Stimulated activated CD8-positive, alpha-beta memory T cell treated with anti-CD3 and anti-CD28 coated beads, Interleukin-15, amount 100 ng/mL, for 1 hour (primary cell): ENCODE measurements around the gene TUSC2.

Experiments used
- DNase-seq: peaks from one replicate; pipeline ENCODE4 v3.0.0-alpha.2; 2020; ENCODE audit warnings: low read depth

The TUSC2 gene, protein sequence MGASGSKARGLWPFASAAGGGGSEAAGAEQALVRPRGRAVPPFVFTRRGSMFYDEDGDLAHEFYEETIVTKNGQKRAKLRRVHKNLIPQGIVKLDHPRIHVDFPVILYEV

DNA sequence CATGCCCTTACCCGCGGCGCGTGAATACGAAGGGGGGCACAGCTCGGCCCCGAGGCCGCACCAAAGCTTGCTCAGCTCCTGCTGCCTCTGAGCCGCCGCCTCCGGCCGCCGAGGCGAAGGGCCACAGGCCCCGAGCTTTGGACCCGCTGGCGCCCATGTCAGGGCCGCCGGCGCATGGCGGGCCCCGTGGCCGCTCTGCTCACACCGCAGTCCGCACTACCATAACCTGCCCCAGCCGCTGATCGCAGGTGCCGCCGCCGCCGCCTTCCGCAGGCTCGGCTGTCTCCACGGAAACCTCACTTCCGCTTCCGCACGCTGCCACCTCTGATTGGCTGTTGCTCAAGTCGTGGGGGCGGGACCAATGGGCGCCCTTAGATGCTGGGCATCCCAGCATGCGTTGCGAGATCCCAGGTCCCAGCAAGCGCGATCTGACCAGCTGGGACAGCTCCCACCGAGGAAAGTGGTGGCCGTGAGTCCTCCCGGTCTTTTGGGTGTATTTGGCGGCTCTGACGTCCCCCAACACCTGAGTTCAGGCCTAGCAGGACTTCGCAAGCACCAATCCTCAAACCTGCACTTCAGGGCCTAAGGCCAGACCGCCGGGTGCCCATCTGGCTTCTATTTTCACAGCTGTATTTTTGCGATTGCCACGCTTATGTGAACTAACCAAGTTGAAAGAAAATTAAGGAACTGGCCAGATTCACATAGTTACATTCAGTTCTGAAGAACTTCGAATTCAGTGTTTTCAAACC, at the start of gene TUSC2:
TUSC2 (minus strand) TSS at position 281 of the 749 bp plus-strand sequence; CDS start at position 157, 124 bp downstream.
- DNase-seq = peak; percentile 91

DNA sequence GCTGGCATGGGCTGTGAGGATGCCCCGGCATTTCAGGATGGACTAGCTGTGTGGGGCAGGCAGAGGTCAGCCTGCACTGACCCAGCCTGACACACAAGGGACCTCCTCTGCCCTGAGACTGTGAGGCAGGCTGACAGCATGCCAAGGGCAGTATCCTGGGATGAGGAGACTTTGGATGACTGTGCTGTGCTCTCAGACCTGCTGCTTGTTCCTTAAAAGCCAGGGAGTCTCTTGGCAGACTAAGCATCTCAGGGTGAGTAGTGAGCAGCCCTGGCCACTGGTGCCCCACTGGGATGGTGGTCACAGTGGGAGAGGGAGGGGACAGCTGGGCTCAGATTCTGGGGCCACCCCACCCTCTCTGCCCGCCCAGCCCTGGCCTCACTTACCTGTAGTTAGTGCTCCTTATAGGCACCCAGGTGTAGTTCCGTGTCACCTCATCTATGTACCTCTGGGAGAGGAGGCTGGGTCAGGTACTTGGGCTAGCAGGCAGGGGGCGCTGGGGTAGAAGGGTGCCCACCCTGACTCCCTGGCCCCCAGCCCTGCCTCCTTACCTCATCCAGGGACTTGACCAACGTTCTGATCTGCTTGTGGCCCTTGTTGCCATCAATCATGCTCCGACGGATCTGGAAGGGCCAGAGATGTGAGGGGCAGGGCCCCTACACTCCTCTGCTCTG, 47.4 kb upstream of the TUSC2 start:
- no peak for DNase-seq

DNA sequence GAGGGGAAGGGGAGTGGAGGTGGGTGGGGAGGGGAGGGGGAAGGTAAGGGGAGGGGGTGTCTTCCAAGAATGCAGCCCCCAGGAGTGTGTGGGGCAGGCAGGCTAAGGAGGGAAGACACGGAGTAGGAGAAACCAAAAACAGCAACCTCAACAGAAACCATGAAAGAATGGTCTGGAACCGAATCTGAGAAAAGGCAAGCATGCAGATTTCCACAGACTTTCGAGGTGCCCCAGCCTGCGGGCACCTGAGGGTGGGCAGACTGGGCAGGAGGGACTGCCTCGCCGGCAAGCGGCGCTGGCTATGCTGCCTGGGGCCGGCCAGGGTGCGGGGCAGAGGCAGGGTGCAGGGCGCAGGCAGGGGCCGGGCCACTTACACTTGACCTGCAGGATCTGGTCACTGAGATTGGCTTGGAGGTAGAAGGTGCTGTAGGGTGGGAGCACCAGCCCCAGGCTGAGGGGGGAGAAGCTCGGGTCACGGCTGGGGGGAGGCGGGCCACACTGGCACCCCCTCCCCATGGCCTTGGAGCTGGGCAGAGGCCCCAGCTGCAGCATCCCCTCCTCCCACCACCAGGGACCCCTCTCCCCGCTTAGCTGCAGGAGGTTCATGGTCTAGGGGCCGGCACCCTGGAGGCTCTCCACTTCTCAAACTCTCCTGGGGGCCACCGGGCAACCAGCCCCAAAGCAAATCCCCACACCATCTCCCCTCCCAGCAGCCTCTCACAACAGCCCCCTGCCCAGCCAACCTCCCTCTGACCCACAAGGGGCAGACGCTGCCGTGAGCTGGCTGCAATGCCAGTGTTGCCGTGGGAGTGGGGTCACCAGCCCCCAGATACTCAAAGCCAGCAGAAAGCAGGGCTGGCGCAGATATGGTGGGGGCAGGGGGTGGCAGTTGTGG, 46.6 kb upstream of the TUSC2 start:
- no peak for DNase-seq

DNA sequence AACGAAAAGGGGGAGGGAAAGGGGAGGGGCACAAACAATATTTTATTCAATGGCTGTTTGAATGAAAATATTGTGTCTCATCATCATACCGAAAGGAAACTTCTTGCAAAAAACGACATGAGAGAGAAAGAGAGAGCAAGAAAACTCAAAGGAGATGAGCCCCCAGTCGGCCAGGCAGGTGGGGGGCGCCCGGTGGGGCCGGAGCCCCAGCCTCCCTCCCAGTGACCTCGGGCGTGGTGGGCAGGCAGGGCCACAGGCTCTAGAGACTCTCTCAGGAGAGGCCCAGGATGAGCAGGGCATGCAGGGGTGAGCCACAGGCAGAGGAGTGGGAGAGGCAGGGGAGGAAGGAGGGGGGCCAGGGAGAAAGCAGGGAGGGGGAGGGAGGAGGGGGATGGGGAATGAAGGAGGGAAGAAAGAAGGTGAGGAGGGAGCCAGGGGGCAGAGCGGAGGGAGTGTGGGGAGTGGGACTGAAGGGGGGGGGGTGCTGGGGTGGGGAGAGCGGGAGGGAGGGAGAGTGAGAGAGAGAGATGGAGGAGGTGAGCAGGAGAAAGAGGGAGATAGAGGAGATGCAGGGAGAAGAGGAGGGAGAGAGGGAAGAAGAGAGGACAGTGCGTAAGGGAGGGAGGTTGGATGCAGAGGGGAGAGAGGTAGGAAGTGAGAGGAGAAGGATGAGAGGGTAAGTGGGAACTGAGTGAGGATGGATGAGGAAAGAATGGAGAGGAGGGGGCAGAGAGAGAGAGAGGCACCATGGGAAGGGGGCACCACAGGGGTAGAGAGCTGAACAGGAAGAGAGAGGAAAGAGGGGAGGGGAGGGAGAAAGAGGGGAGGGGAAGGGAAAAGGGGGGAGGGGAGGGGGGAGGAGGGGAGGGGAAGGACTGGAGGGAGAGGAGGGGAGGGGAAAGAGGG, 45.4 kb upstream of the TUSC2 start:
- DNase-seq = no peak

DNA sequence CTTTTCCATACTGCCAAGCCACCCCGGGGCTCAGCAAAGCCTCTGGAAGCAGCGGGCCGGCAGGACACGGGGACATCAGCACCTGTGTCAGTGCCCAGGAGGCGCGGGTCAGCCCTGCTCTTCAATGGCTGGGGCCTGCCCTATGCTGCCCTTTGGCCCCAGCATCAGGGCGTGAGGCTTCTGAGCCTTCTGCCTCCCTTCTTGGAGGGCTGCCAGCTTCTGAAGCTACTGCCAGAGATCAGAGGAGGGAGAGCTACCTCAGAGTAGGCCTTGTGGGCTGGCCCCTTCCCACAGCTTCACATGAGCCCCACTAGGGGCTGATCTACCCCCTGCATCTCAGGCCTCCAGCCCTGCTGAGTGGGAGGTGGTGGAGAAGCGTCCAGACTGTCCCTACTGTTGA, 44.3 kb upstream of the TUSC2 start:
- no peak for DNase-seq

DNA sequence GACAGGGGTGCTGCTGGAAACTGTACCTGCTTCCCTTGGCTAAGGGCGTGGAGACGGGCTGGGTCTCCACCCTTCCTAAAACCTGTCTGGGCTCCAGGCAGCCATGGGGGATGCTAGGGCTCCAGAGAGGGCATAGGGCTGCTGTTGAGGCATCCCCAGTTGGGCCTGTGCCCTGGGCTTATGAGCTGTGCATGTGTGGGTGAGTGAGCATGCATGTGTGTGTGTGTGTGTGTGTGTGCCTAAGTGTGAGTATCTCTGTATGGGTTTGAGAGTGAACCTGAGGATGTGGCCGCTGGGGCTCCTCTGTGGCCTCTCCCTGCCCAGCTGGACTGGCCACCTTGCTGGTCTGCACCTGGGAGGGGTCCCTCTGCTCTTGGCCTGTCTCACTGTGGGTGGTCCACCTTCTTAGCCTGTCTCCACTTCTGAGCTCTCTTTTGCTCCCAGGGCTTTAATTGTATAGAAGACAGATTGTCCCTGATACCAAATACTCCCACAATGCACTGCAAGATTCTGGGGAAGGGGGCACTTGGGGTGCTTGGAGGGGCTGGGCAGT, 43.2 kb upstream of the TUSC2 start:
- DNase-seq = no peak

DNA sequence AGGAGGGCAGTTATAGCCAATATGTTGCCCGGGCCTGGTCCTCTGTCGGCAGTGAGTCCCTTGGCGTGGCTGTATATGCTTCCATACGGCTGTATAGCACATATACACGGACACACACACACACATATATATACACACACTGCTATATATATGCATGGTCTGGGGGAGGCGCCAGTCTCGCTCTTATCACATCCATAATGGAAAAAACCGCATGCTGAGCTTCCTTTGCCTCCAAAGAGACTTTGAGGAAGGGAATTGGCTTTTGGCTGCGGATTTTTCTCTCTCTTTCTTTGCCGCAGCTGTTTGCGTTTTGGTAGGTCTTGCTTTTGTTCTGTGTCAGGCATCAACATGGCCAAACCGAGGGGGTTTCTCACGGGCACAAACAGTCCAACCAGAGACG, 42.6 kb upstream of the TUSC2 start:
- no peak for DNase-seq

DNA sequence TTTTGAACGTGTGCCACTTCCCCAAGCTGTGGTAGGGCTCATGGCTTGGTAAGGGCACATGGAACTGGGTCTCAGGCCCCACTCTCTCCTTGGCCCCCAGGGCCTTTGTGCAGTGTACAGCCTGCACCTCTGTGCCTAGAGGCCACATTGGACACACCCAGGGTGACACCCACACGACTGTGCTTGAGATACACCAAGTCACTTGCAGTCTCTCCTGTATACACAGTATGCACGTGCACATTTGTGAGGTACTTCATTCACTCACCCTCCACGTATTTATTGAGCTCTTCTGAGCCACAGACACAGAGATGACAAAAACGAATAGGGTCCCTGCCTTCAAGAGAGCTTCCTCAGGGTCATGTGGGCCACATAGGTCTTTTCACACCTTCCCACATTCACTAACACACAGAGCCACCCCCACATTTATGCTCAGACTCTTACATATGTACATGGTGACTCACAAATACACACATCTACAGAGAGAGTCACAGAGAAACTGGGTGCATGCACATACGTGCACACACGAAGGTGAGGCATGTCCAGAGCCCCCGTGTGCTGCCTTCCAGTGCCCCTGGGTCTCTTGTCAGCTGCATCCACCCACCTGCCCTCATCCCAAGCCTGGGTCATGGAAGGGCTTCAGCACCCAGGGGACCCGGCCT, 41.1 kb upstream of the TUSC2 start:
- DNase-seq = no peak

DNA sequence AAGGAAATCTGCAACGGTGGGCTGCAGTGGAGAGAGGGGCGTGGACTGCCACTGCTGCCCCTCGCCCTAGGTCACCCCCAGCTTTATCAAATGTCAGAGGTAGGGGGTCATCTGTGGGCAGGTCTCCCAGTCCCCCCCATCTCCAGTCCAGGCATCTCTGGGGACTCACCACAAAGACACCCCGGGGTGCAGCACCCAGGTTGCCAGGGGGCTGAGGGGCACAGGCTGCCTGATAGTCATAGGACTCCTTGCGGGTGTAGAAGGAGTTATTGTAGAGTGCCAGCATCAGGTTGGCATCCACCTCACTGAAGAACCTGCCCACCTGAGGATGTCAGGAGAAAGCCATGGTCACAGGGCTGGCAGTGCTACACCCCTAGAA, 37.8 kb upstream of the TUSC2 start:
- DNase-seq = no peak

DNA sequence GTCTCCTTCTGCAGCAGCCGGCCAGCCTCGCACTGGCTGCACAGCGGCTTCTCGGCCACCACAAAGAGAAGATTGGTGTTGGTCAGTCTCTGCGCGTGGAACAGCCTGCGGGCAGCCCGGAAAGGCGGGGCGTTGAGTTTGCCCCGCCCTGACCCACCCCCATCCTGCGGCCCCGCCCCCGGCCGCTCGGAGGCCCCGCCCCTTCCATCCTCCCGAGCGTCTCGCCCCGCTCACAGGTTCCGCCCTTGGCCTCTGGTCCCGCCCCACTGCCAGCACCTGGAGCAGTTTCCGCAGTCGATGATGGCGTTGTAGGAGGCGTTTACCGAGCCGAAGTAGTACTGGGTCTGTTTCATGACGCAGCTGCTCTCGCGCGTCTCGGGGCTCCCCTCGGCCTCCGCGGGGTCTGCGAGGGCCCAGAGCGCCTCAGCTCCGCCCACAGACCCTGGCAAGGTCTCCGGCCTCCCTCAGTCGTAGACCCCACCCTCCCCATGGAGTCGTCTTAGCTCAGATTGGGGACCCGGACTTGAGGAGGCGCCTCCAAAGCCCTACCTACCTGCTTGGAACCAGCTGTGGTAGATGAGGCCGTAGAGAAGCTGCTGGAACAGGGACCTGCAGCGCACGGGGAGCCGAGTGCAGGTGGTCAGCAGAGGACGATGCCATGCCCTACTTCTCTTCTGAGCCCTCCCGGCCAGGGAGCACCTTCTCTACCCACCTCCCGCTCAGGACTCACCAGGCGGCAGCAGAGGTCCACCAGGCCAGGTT, 37.2 kb upstream of the TUSC2 start:
- peak; percentile 88 for DNase-seq

DNA sequence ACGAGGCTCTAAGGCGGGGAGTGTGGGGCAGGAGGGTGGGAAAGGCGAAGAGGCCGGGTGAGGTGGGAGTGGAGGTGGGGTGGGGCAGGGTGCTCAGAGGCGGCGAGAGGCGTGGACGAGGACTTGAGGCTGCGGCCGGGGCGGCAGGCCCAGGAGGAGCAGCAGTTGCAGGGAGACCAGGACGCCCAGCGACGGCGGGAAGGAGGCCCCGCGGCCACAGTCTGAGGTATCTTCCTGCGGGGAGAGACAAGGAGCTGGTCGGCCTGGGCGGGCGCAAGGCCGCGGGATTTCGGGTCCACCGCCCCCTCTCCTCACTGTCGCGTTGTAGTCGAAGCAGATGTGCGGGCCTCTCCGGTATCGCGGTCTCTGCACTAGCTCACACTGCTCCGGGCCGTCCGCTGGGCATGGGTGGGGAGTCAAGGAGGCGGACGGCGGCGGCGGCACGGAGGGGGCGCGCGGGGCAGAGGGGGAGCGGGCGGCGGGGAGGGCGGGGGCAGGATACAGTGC, 36.6 kb upstream of the TUSC2 start:
- no peak for DNase-seq

DNA sequence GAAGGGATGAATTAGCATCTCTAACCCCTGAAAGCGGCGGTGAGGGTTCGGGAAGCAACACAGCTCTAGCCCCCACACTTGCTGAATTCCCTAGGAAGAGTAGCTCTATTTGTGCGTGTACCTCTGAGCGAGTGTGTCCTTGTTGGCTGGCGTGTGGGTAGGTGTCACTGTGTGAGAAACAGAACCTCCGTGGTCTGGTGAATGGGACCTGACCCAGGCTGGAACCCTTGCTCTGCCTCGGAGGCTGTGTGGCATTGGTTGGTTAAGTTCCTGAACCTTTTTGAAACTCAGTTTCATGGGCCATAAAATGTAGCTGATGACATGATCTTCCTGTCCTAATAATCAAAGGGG, 31.7 kb upstream of the TUSC2 start:
- no peak for DNase-seq

DNA sequence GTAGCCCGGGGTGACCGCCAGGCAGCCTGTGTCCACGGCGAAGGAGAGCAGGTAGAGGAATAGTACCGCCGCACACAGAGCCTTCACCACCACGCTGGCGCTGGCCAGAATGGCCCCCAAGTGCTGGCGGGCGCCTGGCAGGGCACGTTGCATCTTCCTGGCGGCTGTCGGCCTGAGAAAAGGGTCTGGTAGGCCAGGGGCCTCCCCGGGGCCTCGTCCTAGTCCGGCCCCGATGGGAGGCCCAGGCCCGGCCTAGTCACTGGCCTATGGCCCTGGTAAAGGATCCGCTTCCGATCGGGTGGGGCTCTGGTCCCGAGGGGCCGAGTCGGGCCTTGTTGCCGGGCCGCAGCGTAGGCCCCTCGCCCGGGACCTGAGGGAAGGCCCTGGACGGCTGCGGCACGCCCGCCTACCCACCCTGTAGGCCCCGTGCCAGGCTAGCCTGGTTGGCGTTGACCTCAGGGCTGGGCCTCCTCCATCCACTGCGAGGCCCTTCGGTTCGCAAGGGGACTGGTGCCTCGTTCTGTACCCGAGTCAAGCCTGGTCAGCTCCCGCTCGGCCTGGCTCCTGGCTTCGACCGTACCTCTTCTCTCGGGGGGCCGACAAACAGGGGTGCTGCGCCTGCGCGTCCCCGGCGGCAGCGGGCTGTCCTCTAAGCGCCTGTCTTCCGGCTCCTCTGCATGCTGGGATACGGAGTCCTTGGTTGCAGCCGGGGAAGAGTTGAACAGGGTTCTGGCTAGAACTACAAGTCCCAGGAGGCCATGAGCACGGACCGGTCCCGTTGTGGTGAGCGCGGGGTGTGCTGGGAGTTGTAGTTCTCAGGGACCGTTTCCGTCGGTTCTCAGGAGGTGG, 31.1 kb upstream of the TUSC2 start, which contains the start of gene TMEM115:
TMEM115 (minus strand) TSS at position 611 of the 849 bp plus-strand sequence; CDS start at position 153, 458 bp downstream.
- peak; percentile 92 for DNase-seq

DNA sequence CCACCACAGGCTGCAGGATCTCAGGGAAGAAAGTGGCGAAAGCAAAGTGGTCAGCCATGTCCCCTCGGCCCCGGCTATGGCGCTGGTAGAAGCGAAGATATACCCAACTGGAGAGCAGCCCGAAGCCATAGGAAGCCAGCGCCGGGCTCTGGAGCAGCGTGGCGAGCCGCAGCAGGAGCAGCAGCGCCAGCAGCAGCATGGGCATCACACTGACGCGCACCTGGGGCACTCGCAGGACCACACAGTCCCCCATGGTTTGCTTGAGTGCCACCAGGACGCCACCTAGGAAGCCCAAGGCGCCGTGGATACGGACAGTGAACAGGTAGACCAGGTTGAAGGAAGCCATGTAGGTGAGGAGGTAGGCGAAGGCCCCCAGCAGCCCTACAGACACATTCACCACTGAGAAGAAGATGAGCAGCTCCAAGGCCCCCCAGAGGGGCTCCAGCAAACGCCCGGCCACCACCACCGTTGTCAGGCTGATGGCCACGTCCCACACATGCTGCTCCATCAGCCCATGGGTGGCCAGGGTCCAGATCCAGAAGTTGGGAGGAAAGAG, 30.4 kb upstream of the TUSC2 start:
- no peak for DNase-seq

DNA sequence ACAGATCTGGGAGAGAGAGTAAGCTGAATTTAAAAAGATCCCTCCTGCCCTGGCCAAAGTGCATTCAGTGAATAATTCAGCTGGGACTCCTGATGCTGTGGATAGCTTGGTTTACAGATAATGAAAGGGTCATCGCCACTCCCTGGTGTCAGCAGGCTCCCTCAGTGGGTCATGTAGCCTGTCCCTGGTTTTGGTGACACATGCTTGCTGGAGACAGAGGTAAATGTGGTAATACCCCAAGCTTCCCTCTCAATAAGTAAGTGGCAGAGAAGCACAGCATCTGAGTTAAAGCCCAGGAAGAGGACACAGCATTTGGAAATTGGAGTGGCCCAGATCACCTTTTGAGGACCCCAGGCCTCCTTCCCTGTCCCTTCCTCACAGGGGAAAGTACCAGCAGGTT, 29.5 kb upstream of the TUSC2 start:
- no peak for DNase-seq

DNA sequence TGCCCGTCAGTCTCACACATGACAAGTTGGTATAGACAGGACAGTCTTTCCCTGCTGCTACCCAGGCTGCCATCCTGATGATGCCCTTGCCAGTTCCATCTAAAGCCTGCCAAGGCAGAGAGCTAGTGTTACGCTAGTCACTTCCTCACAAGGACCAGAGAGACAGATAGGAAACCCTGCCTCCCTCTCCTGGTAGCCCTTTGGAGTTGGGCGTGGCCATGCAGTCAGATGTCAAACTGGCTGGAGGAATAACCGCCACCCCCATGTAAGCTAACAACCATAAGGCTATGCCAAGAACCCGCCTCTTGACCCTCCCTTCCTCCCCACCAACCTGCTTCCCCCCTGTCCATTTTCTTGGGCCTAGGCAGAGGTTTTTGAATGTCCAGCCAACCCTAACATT, 28.5 kb upstream of the TUSC2 start:
- DNase-seq = no peak

DNA sequence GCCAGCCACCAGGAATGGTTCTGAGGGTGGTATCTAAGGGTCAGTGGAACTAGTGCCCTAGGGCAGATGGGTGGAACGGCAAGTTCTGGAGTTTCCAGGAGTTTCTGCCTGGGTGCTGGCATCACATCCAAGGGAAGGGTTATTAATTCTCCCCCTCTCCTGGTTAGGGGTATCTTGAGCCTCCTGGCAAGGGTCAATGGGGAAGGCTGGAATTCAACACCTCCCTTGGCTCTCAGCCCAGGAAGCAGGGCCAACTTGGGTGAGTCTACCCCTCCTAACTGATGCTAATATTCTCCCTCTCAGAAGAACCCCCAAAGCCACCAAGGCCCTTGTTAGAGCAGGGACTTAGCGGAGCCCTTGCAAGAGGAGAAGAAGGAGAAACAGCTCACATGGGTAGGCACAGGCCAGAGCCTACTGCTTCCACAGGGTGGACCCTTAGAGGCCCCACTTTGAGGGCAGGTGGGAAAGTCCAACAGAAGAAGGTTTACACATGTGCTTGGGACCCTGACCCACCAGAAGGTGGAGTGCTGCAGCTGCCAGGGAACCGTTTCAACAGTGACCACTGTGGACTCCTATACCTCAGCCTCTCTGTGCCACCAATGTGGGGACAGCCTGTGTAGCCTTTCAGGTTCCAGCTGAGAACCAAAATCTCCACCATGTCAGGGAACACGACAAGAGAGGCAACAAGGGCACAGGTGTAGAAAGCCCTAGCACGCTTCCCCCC, 28.0 kb upstream of the TUSC2 start:
- no peak for DNase-seq

DNA sequence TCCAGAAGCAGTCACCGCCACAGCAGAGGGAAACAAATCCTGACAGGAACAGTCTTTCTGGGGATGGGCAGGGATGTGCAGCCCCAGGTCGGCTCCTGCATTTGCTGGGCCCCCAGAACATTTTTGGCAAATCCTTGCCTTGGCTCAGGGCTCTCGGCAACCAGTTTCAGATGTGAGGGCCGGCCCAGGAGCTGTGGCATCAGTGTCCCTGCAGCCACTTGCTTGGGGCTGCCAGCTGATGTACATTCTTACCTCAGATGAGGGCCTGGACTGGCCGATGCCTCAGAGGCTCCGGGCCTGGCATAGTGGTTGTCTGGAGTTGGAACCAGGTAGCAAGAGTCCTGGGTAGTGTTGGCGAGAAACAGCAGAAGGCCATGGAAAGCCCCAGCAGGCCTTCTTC, 26.8 kb upstream of the TUSC2 start:
- no peak for DNase-seq
